GM21390 (cell line): ENCODE data around the gene HNRNPA3.
A peak's percentile ranks its signal among the peaks of the same experiment; 100 is the strongest.
"Not testable (repeated sequence)": the region's sequence is repeated elsewhere in the genome, so short reads cannot be mapped to it uniquely, and the experiment has no call there.

Experiments
- ATAC-seq: cut with Tn5 transposase; IDR thresholded peaks from one replicate; pipeline ENCODE4 v1.9.1; 2021; ENCODE audit not compliant: unreplicated experiment

The HNRNPA3 gene

GRCh38 chr2:177232098-177232704 is 19.6 kb downstream of the HNRNPA3 start:
- ATAC-seq = no peak

GRCh38 chr2:177234267-177234666 is 21.7 kb downstream of the HNRNPA3 start:
- ATAC-seq = no peak

- ATAC-seq = no peak
These were observed 23.4 kb downstream of the HNRNPA3 start for GRCh38 chr2:177235855-177236437.

GRCh38 chr2:177237932-177238331 is 25.3 kb downstream of the HNRNPA3 start:
- no peak for ATAC-seq

GRCh38 chr2:177239053-177239452 is 26.5 kb downstream of the HNRNPA3 start:
- ATAC-seq = no peak

GRCh38 chr2:177239932-177240630 is 27.5 kb downstream of the HNRNPA3 start:
- ATAC-seq = peak; percentile 67

- no peak for ATAC-seq
These were observed 29.1 kb downstream of the HNRNPA3 start for GRCh38 chr2:177241711-177242120.

- ATAC-seq = no peak
These were observed 29.8 kb downstream of the HNRNPA3 start for GRCh38 chr2:177242121-177242987.

- no peak for ATAC-seq
These were observed 30.5 kb downstream of the HNRNPA3 start for GRCh38 chr2:177243073-177243472.

- no peak for ATAC-seq
These were observed 30.9 kb downstream of the HNRNPA3 start for GRCh38 chr2:177243476-177243875.

- no peak for ATAC-seq
These were observed 31.7 kb downstream of the HNRNPA3 start for GRCh38 chr2:177244244-177244771.

GRCh38 chr2:177245010-177245422 is 32.4 kb downstream of the HNRNPA3 start:
- no peak for ATAC-seq

- ATAC-seq = no peak
These were observed 33.4 kb downstream of the HNRNPA3 start for GRCh38 chr2:177246000-177246399.

GRCh38 chr2:177246523-177247030 is 34.0 kb downstream of the HNRNPA3 start:
- not testable (repeated sequence) for ATAC-seq

GRCh38 chr2:177247693-177248262 is 35.2 kb downstream of the HNRNPA3 start:
- ATAC-seq = no peak

GRCh38 chr2:177249038-177249437 is 36.4 kb downstream of the HNRNPA3 start:
- ATAC-seq = no peak

- ATAC-seq = no peak
These were observed 37.9 kb downstream of the HNRNPA3 start for GRCh38 chr2:177250461-177250860.

GRCh38 chr2:177251165-177251542 is 38.6 kb downstream of the HNRNPA3 start:
- ATAC-seq = no peak

- no peak for ATAC-seq
These were observed 40.4 kb downstream of the HNRNPA3 start for GRCh38 chr2:177252808-177253531.

- ATAC-seq = no peak
These were observed 41.1 kb downstream of the HNRNPA3 start for GRCh38 chr2:177253704-177254103.
